Effector CD4-positive, alpha-beta T cell (primary cell): ENCODE results near the gene PXMP4.

Experiments
- DNase-seq: peaks from one replicate; pipeline ENCODE4 v3.0.0-alpha.2; 2020

The PXMP4 gene

DNA sequence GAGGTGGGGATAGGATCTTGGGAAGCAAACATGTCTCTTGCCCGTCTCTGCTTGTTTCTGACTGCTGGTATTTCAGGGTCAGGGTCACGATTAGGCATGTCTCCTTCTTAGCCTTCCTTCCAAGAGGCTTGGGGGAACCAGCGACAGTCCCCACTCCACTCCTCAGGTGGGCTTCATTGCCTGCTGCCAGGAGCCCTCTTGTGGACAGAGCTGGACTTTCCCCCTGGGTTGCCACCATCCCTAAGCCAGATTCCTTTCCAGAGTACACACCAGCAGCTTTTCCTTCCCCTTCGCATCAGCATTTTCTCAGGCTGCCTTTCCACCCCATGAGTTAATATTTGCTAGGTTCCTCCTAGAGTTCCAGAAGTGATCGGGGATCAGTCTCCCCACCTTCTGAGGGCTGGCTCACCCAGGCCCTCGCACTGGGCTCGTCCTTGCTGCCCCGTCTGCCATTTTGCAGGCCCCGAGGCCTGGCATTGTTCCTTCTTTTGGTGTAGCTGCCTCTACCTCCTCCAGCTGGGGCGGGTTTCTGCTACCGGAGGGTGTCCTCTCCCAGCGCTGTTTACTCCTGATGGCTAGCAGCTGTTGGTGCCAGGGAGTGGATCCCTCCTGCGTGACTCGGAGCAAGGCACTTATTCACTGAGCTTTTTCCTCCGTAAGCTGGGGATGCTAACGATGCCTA is 66.8 kb downstream of the PXMP4 start:
- DNase-seq, result no peak
